Left ventricle myocardium inferior (tissue), 1 donor: ENCODE data around the gene DNM3. TPM values are rescaled to one million over a fixed set of nuclear protein-coding genes. Genes with fewer than 3 reads are reported as not detected.

ENCODE experiments used
- DNase-seq: peaks from one replicate; pipeline ENCODE4 v3.0.0-alpha.2; 2020
- H3K27ac ChIP-seq: fragments of 200-600 bp; replicated peaks from 2 replicates; pipeline ENCODE4 v1.8.0; 2021
- H3K27me3 ChIP-seq: fragments of 200-600 bp; 2 replicates; pipeline ENCODE4 v1.8.0; 2021; ENCODE audit warnings: low read depth
- H3K36me3 ChIP-seq: fragments of 200-600 bp; 2 replicates; pipeline ENCODE4 v1.8.0; 2021
- H3K4me1 ChIP-seq: fragments of 200-600 bp; 2 replicates; pipeline ENCODE4 v1.8.0; 2021
- H3K4me3 ChIP-seq: fragments of 200-600 bp; 2 replicates; pipeline ENCODE4 v1.8.0; 2021; ENCODE audit warnings: mild to moderate bottlenecking, moderate library complexity
- H3K9me3 ChIP-seq: fragments of 200-600 bp; replicated peaks from 2 replicates; pipeline ENCODE4 v1.8.0; 2021
- intact Hi-C: fragments of 100-400 bp; cut with micrococcal nuclease; formaldehyde crosslinking; loops from one replicate; pipeline ENCODE4 v1.11.0; 2022
- total RNA-seq: library from RNA; stranded (reverse); fragmentation: NEBNext Ultra II Directional; extraction: Animal tissue kit (Norgen Biotek cat#: 25700); gene quantifications from one replicate; pipeline ENCODE4 v1.2.1, GENCODE V29; 2021
- TF ChIP-seq, protein P1 (sequence below): fragments of 200-600 bp; IDR thresholded peaks from 2 replicates; pipeline ENCODE4 v1.8.0; 2021; ENCODE audit warnings: antibody characterized with exemption, mild to moderate bottlenecking, borderline replicate concordance
- donor health status: DM: no; HTN: yes; CAD: no; lungs with severe emphysema.

Gene DNM3
- total RNA-seq, 1 donor from 2014 or later = 1.2 TPM

DNA sequence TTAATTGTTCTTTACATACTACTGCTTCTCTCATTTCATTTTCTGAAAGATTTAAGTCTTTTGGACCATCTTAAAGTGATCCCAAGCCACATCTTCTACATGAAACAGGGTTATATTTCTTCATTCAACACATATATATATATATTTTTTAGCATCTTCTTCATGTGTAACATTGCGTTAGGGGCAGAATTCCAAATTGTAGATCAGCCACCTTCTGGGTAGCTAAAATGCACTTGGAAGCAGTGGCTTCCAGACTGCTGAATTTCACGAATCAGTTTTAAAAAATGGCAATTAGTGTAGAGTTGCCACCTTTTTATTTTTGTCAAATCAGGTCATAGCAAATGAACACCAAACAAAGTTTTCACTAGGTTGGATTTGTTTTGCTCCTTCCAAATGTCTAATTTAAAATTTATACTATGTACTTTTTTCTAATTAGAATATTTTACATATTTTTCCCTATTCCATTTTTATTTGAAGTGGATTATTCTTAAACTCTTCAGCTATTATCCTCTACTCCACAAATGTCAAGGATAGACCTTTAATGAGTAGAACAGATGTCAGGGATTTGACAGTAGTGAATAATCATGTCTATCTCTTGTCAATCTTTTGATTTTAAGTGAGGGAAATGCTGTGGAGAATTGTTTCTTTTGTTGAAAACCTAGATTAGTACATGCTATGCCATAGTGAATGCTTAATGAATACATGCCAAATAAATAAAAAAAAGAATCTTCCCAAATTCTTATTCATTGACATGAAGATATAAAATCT is 55.8 kb downstream of the DNM3 start:
- intact Hi-C loops = no loop called here
- Histone ChIP-seq H3K4me1 (peaks cover 6% of the 10 kb centered on the region), H3K27ac (no peak overlapping the region), H3K9me3 (peaks cover 11% of the 10 kb centered on the region), H3K4me3 (no peak overlapping the region), H3K36me3 (no peaks in the 10 kb centered on the region), H3K27me3 (no peaks in the 10 kb centered on the region)
- DNase-seq = no peak
- TF ChIP-seq, protein P1, sequence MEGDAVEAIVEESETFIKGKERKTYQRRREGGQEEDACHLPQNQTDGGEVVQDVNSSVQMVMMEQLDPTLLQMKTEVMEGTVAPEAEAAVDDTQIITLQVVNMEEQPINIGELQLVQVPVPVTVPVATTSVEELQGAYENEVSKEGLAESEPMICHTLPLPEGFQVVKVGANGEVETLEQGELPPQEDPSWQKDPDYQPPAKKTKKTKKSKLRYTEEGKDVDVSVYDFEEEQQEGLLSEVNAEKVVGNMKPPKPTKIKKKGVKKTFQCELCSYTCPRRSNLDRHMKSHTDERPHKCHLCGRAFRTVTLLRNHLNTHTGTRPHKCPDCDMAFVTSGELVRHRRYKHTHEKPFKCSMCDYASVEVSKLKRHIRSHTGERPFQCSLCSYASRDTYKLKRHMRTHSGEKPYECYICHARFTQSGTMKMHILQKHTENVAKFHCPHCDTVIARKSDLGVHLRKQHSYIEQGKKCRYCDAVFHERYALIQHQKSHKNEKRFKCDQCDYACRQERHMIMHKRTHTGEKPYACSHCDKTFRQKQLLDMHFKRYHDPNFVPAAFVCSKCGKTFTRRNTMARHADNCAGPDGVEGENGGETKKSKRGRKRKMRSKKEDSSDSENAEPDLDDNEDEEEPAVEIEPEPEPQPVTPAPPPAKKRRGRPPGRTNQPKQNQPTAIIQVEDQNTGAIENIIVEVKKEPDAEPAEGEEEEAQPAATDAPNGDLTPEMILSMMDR = no peak

- intact Hi-C loops = no loop called here
- Histone ChIP-seq H3K9me3 (peaks cover 3% of the 10 kb centered on the region), H3K27me3 (no peaks in the 10 kb centered on the region), H3K4me3 (no peak overlapping the region), H3K4me1 (peaks cover 9% of the 10 kb centered on the region), H3K36me3 (no peaks in the 10 kb centered on the region), H3K27ac (peak overlapping the region; percentile 11)
- TF ChIP-seq, protein P1 = no peak
- no peak for DNase-seq
Measured at GRCh38 chr1:171898941-171899340, 57.6 kb downstream of the DNM3 start.

- no peaks in the 10 kb centered on the region for H3K27me3 ChIP-seq
- TF ChIP-seq, protein P1 = no peak
- H3K4me3 ChIP-seq = no peak overlapping the region
- no peak overlapping the region for H3K27ac ChIP-seq
- H3K4me1 ChIP-seq = peaks cover 9% of the 10 kb centered on the region
- H3K36me3 ChIP-seq = no peaks in the 10 kb centered on the region
- H3K9me3 ChIP-seq = peaks cover 3% of the 10 kb centered on the region
- intact Hi-C loops = no loop called here
- no peak for DNase-seq
Measured at GRCh38 chr1:171899838-171900237, 58.5 kb downstream of the DNM3 start.

DNA sequence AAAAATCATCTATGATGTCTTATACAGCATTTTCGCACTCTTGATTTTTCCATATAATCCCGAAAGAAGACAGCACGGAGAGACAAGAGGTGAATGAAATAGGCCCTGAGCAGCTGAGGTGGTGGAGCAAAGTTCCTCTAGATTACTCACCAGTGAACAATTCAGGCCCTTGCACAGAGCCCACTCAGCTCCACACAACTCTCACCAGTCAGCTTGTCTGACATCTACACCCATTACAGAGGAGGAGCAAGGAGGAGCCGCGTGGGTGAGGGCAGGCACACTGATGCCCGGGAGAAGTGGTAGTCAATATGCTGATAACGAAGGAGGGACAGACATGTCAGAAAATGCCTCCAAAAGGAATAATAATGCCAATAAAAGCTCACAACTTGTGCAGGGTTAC is 59.9 kb downstream of the DNM3 start:
- DNase-seq = no peak
- intact Hi-C loops = no loop called here

GRCh38 chr1:171902527-171902926 is 61.2 kb downstream of the DNM3 start:
- no peaks in the 10 kb centered on the region for H3K36me3 ChIP-seq
- no peaks in the 10 kb centered on the region for H3K9me3 ChIP-seq
- no peaks in the 10 kb centered on the region for H3K27me3 ChIP-seq
- peak overlapping the region; percentile 13 for H3K4me3 ChIP-seq
- no peak for DNase-seq
- peak overlapping the region; percentile 30 for H3K27ac ChIP-seq
- H3K4me1 ChIP-seq = peaks cover 9% of the 10 kb centered on the region
- TF ChIP-seq, protein P1 = no peak
- intact Hi-C loops = no loop called here

More for the DNA sequence above, 59.9 kb downstream of the DNM3 start:
- H3K27ac ChIP-seq = no peak overlapping the region
- H3K4me1 ChIP-seq = peaks cover 9% of the 10 kb centered on the region
- TF ChIP-seq, protein P1 = no peak
- H3K36me3 ChIP-seq = no peaks in the 10 kb centered on the region
- H3K27me3 ChIP-seq = no peaks in the 10 kb centered on the region
- H3K9me3 ChIP-seq = no peaks in the 10 kb centered on the region
- H3K4me3 ChIP-seq = no peak overlapping the region
